NCI-H2107 (cell line): ENCODE data around the gene SND1.

Experiments used
- DNase-seq: peaks from one replicate; lab custom pipeline; 2025; lab: John Stamatoyannopoulos, UW

The SND1 gene

GRCh38 chr7:128017862-128018845 is 366.2 kb downstream of the SND1 start:
- DNase-seq = no peak

DNA sequence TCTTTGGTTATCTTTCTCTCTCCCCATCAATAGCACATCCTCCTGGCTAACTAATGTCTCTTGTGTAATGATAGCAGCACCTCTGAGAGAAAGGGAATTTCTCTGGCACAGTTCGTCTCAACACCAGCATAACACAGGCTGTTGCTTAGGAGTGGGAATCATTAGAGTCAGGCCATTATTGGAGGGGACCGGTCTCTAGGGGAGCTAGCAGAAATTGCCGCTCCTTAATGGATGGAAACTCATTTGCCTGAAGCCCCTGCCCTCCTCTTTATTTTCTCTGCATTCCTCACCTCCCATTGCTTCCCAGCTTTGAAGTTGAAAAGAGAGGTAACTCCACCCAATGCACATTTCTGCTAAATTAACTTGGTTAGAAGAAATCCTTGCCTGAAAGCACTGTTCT is 367.3 kb downstream of the SND1 start:
- DNase-seq = no peak

DNA sequence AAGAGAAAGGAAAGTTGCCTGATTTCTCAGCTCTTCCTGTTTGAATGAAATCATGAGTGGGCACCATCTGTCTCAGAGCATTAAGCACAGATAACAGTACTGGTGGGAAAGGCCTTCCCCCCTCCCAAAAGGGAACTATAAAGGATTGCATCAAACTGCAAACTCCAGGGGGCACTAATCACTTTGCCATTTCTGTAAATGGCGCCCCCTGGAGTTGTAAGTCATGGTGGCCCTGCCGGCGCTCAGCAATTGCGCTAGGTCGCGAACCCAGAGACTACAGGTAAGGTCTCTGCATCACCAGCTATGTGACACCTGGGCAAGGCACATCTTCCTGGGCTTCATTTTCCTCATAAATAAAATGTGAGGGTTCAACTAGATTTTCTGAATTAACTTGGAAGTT is 368.2 kb downstream of the SND1 start:
- DNase-seq = no peak

DNA sequence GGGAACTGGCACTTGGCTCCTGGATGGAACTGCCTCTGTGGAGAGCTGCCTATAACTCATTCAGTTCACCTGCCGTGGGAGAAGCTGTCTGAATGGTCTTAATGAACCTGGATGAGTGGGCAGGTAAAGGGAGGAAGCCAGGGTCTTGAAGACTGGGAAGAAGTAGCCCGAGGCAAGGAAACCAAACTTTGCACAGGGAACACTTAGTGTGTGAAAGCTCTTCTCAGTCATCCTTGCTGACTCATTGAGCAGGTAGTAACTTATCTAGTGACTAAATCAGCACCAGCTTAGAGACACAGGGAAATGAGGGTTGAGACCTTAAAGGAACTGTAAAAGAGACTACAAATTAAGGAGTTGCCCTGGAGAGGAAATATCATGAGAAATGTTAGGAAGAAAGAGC is 369.4 kb downstream of the SND1 start:
- DNase-seq = no peak

DNA sequence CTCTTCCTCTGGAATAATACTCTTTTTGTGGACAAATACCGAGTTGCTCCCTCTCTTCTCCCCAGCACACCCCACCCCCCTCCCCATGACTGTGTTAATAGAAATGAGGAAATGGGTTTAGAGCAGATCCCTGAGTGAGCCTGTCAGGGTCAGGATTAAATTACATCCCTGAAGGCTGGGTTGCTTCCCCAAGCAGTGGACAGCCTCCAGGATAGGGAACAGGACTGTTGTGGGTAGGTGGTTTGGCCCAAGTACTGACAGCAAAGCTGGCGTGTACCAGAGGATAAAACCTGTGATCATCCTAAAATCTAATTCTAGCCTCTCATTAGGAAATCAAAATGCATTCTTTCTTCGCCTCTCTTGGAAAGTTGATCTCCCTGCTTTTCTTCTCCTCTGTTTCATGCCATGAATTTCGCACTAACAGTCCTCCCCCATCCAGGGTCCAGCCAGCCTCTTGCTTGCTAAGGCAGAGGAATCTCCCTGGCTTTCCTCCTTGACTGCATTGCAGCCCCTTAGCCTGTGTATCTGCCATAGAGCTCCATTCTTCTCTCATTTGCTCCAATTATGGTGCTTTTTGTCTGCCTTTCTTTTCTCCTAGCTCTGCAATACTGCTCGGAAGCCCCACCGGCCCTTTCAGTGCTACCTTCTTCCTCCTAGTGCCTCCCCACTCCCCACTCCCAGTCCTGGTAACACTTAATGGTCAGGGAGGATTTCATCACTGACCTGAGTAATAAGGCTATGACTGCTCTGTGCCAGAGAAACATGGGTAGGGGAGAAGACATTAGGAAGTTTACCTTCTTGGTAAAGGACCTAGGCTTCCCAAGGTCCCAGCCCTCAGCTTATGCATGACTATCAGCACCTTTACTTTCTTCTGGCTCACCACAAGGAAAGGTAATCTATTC is 370.9 kb downstream of the SND1 start:
- no peak for DNase-seq

DNA sequence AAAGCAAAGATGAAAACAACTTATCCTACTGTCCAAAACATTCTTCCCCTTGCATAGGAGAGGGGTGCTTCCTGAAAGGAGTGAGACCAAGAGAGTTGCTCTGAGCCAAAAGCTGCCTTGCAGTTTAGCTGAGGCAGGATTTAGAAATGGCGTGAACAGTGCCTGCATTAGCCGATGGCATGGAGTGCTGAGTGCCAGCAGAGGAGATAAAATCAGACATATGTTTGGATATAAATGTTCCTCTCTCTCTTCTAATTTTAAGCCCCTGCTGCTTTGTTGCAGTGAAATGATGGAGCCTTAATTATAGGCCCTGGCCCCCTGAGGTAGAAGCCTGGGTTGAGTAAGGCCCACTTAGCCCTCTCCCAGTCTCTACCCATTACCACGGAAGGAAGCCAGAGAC is 372.2 kb downstream of the SND1 start:
- DNase-seq = no peak

DNA sequence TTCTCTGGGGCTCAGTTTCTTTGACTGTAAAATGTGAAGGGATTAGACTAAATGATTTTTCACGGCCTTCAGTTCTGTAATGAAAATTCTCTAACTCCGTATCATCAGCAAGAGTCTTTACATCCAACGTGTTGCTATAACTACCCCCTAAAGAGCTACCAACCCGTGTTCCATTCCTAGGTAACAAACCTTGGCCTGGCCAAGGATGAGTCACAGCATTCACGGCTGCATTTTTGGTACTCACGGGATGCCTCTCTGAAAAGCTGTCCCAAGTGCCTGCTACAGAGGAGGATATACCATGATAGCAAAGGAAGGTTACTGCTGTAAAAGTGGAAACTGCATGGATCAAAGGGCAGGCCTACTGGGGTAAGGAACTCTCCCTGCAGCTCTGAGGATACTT is 373.4 kb downstream of the SND1 start:
- DNase-seq = no peak

- DNase-seq = no peak
These were observed 373.8 kb downstream of the SND1 start for GRCh38 chr7:128025819-128026218.

- no peak for DNase-seq
These were observed 374.6 kb downstream of the SND1 start for GRCh38 chr7:128026551-128026950.

GRCh38 chr7:128027485-128027980 is 375.5 kb downstream of the SND1 start:
- no peak for DNase-seq

DNA sequence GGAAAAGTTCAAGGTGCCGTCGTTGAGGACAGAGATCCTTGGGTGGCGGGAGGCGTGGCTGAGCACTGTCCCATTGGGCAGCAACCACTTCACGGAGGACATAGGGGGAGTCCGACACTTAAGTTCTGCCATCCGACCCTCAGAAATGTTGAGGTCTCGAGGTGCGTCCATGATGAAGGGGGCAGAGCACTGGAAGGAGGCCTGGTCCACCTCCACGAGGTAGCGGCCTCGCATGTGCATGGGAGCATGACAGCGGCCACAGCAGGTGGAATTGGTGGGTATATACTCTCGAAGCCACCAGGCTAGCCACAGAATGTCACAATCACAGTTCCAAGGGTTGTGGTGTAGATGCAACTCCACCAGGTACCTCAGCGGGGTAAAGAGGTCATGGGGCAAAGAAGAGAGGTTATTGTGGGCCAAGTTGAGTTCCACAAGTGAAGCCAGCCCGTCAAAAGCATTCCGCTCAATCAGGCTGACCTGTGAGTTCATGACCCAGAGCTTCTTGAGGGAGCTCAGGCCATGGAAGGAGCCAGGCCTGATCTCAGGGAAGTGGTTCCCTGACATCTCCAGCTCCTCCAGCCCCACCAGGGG is 377.5 kb downstream of the SND1 start:
- no peak for DNase-seq

DNA sequence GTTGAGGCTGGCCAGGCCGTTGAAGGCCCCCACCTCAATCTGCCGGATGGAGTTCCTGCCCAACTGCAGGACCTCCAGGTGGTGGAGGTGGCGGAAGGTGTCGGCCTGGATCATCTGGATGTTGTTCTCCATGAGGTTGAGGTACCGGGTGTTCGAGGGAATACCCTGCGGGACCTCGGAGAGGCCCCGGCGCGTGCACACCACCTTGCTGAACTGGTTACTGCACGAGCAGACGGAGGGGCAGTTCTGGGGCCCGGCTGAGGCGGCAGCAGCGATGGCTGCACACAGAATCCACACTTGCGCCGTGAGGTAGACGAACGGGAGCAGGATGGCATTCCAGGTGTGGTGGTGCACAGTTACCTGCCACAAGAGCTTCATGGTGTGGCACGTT is 378.3 kb downstream of the SND1 start:
- no peak for DNase-seq

DNA sequence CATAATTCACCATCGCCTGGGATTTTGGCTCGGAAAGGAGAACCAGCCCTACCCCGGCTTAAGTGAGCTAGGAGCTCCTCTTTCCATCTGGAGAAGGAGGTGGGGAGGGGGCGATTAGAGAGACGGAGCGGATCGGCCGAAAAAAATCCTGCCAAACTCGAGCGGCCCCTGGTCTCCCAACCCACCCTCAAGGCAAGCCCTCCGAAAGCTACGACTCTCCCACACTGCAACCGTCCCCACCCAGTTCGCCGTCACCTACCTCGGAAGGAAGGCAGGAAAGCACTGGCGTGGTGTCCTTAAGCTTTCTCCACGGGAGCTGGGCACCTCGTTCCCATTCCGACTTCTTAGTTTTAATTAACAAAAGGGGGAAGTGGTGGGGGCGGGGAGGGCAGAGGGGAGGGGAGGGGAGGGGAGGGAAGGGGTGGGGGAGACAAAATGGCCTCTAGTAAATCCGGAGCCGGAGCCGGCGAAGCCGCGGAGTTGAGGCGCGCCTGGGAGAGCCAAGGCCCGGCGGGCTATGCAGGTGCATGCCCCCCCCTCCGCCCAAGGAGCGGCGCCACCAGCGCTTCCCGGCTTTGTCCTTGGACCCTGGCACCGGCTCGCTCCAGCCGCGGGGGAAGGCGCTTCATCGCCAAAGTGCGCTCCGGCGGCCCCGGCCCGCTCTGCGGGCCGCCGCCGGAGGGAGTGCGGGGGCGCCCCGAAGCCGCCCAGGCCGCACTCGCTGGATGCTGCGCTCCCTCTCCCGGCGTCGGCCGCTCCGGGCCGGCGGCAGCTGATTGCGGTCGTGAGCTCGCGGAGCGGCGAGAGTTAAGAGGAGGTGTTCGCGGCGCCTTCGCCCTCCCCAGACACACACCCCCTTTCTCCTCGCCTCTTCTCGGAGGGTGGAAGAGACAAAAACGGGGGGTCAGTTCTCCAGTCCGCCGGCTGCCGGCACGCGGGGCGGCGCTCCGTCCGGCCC is 378.9 kb downstream of the SND1 start, which contains the start of gene LRRC4:
TSS of gene LRRC4 (minus strand) at position 784 of the 958 bp plus-strand sequence. CDS start 797 bp downstream, outside the sequence.
- no peak for DNase-seq

- no peak for DNase-seq
These were observed 380.1 kb downstream of the SND1 start for GRCh38 chr7:128031901-128032604.

GRCh38 chr7:128032605-128033235 is 380.7 kb downstream of the SND1 start:
- no peak for DNase-seq

DNA sequence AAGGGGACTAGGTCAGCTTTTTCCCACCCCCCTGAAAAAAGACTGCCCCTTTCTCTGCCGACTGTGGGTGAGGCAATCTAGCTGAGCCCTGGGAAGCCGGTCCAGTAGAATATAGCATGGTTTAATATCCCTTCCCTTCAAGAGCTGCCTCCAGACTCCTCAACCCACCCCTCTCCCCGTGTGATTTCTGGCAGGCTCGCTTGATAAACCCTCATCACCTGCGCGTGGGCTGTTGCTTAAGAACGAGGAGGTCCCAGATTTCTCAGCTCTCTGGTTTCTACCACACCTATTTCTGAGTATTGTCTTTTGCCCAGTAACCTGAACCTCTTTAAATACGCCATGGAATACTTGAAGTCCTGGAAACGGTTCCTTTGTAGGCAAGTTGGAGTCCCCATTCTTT is 381.3 kb downstream of the SND1 start:
- DNase-seq = no peak

- DNase-seq = no peak
These were observed 382.8 kb downstream of the SND1 start for GRCh38 chr7:128034825-128035224.

- no peak for DNase-seq
These were observed 383.7 kb downstream of the SND1 start for GRCh38 chr7:128035712-128036111.

GRCh38 chr7:128036226-128036940 is 384.4 kb downstream of the SND1 start:
- DNase-seq = no peak
